Tongue (tissue), 3 donors: ENCODE results near the gene CXorf49. TPM values are rescaled to one million over a fixed set of nuclear protein-coding genes. Genes with fewer than 3 reads are reported as not detected.
A peak's percentile ranks its signal among the peaks of the same experiment; 100 is the strongest.

Source experiments
- DNase-seq: peaks from one replicate; pipeline ENCODE4 v3.0.0-alpha.2; 2015
- small RNA-seq: library from RNA; depleted of rRNA; stranded (forward); fragments of <200 nt; gene quantifications from one replicate; pipeline ENCODE3, GENCODE V24; 2014; ENCODE audit warnings: low replicate concordance
- total RNA-seq: library from RNA; depleted of rRNA; stranded (reverse); fragments of >200 nt; gene quantifications from one replicate; pipeline ENCODE4 v1.2.3, GENCODE V29; 2014

The CXorf49 gene
- total RNA-seq, 1 donor from 2014 or later = not detected

DNA sequence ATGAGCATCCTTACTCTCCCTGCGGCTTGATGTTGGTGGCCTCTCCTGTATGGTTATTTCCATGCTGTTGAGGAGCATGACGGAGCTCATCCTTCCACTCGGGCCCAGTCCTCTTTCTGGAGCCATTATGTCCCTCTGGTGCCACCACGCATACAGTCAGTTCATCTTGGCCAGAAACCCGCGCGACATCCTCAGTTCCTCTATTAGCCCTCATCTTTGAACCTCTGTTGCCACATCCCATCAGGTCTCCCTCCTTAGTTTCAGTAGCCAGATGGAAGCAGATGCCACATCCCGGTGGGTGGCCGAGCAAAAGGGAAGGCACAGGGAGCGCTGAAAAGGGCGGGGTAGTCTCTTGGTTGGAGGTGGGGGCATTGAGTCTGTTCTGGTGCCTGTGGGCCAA, 46.1 kb downstream of the CXorf49 start:
- no peak for DNase-seq

GRCh38 chrX:71671043-71671780, 46.9 kb downstream of the CXorf49 start:
- no peak for DNase-seq

- DNase-seq = peak; percentile 28
These were observed 48.1 kb downstream of the CXorf49 start for GRCh38 chrX:71669947-71670346.

DNA sequence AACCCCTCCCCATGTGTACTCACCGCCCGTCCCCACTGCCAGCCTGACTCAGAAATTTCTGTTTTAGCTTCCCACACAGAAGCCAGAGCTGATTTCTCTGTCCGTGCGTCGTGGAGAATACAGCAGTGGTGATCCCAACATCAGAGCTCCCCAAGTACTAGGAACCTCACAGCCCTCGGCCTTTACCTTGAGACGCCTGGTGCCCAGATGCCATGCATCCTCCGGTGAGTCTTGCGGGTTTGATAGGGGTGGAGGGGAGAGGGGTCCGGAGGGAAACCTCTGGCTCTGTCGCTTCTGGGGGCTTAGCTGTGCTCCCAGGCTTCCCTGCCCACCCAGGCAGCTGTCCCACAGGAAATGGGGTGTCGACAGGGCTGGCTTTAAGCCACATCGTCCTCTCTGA, 48.6 kb downstream of the CXorf49 start:
- DNase-seq = no peak

GRCh38 chrX:71668248-71668595, 49.9 kb downstream of the CXorf49 start:
- no peak for DNase-seq

DNA sequence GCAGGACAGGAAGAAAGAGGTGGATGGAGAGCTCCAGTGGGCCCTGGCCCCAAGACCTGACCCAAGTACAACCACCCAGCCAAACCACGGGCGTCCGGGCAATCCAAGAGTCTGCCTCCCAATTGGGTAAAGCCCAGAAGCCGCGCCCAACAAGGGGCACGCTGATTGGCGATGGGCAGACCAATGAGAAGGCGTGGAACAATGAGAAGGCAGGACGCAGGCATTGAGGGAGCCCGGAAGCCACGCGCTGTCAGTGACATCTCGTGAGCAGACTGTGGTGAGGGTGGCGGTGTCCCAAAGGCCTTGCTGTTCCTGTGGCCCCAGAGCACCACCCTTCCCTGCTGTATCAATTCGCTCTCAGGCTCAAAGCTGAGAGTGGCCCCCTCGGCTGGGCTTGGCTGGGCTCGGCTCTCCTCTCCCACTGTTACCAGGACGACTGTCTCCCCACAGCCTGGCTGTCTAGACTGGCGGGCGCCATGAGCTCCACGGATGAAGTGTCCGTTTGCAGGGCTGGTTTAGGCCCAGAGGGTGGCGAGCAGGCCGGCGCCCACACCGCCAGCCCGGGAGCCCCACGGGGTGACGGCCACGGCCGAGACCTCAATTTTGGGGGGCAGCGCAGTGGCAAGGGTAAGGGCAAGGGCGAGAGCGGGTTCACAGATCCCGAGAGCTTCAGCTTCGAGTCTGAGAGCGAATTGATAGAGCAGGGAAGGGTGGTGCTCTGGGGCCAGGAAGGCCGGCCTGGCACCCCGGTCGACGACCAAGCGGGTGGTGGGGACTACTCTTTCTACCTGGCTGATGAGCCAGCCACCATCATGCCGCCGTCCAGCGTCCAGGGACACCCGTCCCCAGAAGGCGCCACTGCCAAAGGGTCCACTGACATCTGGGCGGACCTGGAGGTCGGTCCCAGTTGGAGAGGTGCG, 50.5 kb downstream of the CXorf49 start, which contains the start of gene LOC101059915:
TSS of gene LOC101059915 (plus strand) at position 219 of the 920 bp plus-strand sequence.
- DNase-seq = no peak

DNA sequence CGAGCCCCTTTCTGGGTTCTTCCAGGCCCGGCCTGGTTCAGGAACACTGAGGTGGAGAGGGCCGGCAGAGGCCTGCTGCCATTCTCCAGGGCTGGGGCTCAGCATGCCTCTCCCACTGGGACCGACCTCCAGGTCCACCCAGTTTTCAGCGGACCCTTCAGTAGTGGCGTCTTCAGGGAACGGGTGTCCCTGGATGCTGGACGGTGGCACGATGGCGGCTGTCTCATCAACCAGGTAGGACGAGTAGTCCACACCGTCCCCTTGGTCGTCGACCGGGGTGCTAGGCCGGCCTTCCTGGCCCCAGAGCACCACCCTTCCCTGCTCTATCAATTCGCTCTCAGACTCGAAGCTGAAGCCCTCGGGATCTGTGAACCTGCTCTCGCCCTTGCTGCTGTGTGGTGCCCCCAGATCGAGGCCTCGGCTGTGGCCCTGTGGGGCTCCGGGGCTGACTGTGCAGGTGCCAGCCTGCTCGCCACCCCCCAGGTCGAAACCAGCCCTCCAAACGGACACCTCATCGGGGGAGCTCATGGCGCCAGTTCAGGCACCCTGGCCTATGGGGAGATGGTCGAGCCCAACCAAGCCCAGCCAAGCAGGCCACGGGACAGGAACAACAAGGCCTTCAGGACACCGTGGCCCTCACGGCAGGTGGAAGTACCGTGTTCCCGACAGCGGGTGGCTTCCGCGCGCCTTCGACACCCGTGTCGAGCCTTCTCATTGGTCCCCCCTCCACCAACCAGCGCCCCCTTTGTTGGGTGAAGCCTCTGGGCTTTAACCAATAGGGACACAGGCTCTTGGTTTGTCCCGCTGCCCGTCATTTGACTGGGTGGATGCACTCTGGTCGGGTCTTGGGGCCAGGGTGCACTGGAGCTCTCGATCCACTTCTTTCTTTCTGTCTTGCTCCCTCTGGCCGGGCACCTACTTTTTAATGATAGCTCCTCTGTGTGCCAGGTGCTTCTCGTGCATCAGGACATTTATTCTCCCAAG, 51.6 kb downstream of the CXorf49 start:
- DNase-seq = no peak

GRCh38 chrX:71665747-71666146, 52.3 kb downstream of the CXorf49 start:
- DNase-seq = no peak

DNA sequence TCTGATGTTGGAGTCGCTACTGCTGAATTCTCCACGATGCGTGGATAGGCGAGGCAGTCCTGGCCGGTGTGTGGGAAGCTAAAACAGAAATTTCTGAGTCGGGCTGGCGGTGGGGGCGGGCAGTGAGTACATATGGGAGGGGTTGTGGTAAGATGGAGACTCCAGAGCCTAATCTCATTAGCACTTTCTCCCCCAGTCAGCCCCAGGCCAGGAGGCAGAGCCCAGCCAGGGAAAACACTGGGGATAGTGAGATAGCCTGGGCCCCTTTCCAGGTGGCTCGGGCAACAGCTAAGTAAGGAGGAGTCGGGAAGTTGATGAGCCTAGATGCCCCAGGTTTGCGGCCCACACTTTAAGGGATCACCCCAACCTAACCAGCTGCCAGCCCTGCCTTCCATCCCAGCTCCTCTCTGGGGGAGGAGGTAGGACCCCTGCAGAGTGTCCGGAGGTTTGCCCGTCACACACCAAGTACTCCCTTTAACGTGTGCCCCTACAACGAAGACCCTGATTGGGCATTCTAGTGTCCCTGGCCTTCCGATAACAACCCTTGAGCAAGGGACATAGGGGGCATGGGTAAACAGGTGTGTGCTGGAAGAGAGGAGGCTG, 53.1 kb downstream of the CXorf49 start:
- DNase-seq = no peak

Small RNA genes lying within 50 kb of the gene (small RNA-seq; reads per million reads assigned to genes)
- not detected for gene BX276092.4
- gene BX276092.6 = not detected
- gene BX276092.8 = not detected

Other genes starting within 250 kb of the CXorf49 start
- gene OGT, start 185.2 kb downstream of the CXorf49 start, total RNA-seq = 194 TPM
- gene GCNA, start 139.8 kb downstream of the CXorf49 start, total RNA-seq = 3.2 TPM
- 0.92 TPM for gene CXCR3, start 99.8 kb downstream of the CXorf49 start, total RNA-seq
- gene CXorf49B, start 45.1 kb upstream of the CXorf49 start, total RNA-seq = not detected
- gene NHSL2, start 192.6 kb upstream of the CXorf49 start, total RNA-seq = 10.2 TPM